GM18951 (cell line): ENCODE results near the gene GRHL1.

Source experiments
- POLR2A ChIP-seq: IDR thresholded peaks from 4 replicates; pipeline ENCODE4 v1.6.1; 2011; ENCODE audit warnings: mild to moderate bottlenecking; ENCODE audit not compliant: insufficient read length, insufficient read depth; ENCODE audit errors: extremely low read depth
- in situ Hi-C: fragments of 300-500 bp; cut with MboI; formaldehyde crosslinking; loops from one replicate; pipeline ENCODE4 v1.12.0; 2022; ENCODE audit warnings: low sequenced_read_pairs, mixed read lengths, inconsistent platforms; ENCODE audit not compliant: unreplicated experiment

Gene GRHL1

GRCh38 chr2:9971105-9971818 lies 19.8 kb downstream of the GRHL1 start:
- TF ChIP-seq POLR2A = no peak
- in situ Hi-C loops = no loop called here

- in situ Hi-C loops = no loop called here
- no peak for TF ChIP-seq POLR2A
These were observed 20.4 kb downstream of the GRHL1 start for GRCh38 chr2:9971890-9972289.

GRCh38 chr2:9972621-9973479 lies 21.4 kb downstream of the GRHL1 start:
- in situ Hi-C loops = no loop called here
- no peak for TF ChIP-seq POLR2A

GRCh38 chr2:9973690-9974089 lies 22.2 kb downstream of the GRHL1 start:
- TF ChIP-seq POLR2A = no peak
- in situ Hi-C loops = no loop called here

- in situ Hi-C loops = no loop called here
- TF ChIP-seq POLR2A = no peak
These were observed 22.9 kb downstream of the GRHL1 start for GRCh38 chr2:9974343-9974742.

- in situ Hi-C loops = no loop called here
- TF ChIP-seq POLR2A = no peak
These were observed 23.8 kb downstream of the GRHL1 start for GRCh38 chr2:9975328-9975727.

GRCh38 chr2:9975805-9976447 lies 24.4 kb downstream of the GRHL1 start:
- in situ Hi-C loops = no loop called here
- TF ChIP-seq POLR2A = no peak

GRCh38 chr2:9979977-9980376 lies 28.5 kb downstream of the GRHL1 start:
- no peak for TF ChIP-seq POLR2A
- in situ Hi-C loops = no loop called here

- TF ChIP-seq POLR2A = no peak
- in situ Hi-C loops = no loop called here
These were observed 29.0 kb downstream of the GRHL1 start for GRCh38 chr2:9980520-9980919.

- TF ChIP-seq POLR2A = no peak
- in situ Hi-C loops = no loop called here
These were observed 30.2 kb downstream of the GRHL1 start for GRCh38 chr2:9981655-9982054.

- no peak for TF ChIP-seq POLR2A
- in situ Hi-C loops = no loop called here
These were observed 30.8 kb downstream of the GRHL1 start for GRCh38 chr2:9982248-9982647.

GRCh38 chr2:9982891-9983290 lies 31.4 kb downstream of the GRHL1 start:
- TF ChIP-seq POLR2A = no peak
- in situ Hi-C loops = no loop called here

GRCh38 chr2:9983401-9984216 lies 32.1 kb downstream of the GRHL1 start:
- TF ChIP-seq POLR2A = no peak
- in situ Hi-C loops = no loop called here
